ENCODE measurements around the gene NAV1.
"Not testable (repeated sequence)": the region's sequence is repeated elsewhere in the genome, so short reads cannot be mapped to it uniquely, and the experiment has no call there.

Gene NAV1

DNA sequence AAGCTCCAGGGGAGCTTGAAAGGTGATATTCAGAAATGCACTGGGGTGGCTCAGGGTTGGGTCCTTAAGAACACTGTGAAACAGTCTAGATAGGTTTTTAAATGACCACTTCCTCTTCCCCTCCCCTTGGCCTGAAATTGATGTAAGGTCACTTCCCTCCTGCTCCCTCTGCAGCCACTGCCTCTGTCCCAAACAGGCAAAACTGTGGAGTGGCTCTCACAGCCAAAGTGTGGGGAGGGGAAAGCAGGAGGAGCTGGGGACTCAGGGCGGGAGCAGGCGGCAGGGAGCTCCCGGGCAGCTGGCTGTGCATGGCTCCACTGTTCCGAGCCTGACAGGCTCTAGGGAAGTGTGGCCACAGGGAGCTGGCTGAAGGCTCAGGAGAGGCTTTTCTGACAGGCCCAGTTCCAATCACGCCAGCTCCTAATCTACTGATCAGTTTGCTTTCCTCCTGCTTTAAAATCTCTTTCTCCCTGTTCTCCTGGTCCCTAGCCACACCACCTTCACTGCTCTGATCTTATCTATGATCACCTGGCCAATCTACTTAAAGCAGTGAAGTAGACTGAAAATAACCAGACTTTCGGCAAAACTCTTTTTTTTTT is 26.9 kb upstream of the NAV1 start:
- Histone ChIP-seq H2AFZ (ENCODE audit: low read length, unreplicated experiment) (peak overlapping the region; percentile 70), H3K27ac (ENCODE audit: low read depth, low read length) (peak overlapping the region; percentile 69), H3K4me3 (ENCODE audit: low read depth, low read length) (peak overlapping the region; percentile 34; the same call in 1 of the 2 replicates)

DNA sequence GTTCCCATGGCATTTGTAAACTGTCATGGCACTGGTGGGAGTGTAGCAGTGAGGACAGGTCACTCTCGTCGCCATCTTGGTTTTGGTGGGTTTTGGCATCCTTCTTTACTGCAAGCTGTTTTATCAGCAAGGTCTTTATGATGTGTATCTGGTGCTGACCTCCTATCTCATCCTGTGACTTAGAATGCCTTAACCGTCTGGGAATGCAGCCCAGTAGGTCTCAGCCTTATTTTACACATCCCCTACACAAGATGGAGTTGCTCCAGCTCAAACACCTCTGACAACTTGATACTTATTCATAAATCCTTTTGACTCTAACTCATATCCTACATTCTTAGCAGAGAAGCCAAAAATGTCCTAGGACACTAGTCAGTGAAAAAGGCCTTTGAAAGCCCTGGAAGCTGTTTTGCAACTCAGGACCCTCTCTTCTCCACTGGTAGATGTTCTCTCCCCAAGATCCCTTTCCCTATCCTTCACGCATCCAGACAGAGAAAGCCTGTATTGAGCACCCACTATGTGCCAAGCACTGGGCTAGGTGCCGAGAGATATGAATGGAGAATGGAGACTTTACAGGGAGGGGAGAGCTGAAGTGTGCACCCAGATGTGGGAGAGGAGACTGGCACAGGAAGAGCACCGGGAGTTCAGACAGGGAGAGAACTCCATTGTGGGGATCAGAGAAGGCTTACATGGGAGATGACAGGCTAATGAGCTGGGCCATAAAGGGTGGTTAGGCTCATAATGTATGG is 25.3 kb upstream of the NAV1 start:
- Histone ChIP-seq H3K79me2 (ENCODE audit: control insufficient read depth, insufficient read depth, low read length, unreplicated experiment) (no peaks in the 10 kb centered on the region), H3K36me3 (ENCODE audit: insufficient read depth, low read length) (no peaks in the 10 kb centered on the region), H3K27ac (ENCODE audit: low read depth, low read length) (no peak overlapping the region), H3K4me1 (ENCODE audit: control insufficient read depth, insufficient read depth, low read length, unreplicated experiment) (peaks cover 22% of the 10 kb centered on the region), H3K4me3 (ENCODE audit: low read depth, low read length) (no peak overlapping the region), H3K27me3 (ENCODE audit: insufficient read depth, low read length) (no peaks in the 10 kb centered on the region), H2AFZ (ENCODE audit: low read length, unreplicated experiment) (no peak overlapping the region)

More for the DNA sequence above, 26.9 kb upstream of the NAV1 start:
- peaks cover 5% of the 10 kb centered on the region for H3K79me2 ChIP-seq (ENCODE audit: control insufficient read depth, insufficient read depth, low read length, unreplicated experiment)
- peaks cover 29% of the 10 kb centered on the region for H3K4me1 ChIP-seq (ENCODE audit: control insufficient read depth, insufficient read depth, low read length, unreplicated experiment)
- no peaks in the 10 kb centered on the region for H3K27me3 ChIP-seq (ENCODE audit: insufficient read depth, low read length)
- no peaks in the 10 kb centered on the region for H3K36me3 ChIP-seq (ENCODE audit: insufficient read depth, low read length)

DNA sequence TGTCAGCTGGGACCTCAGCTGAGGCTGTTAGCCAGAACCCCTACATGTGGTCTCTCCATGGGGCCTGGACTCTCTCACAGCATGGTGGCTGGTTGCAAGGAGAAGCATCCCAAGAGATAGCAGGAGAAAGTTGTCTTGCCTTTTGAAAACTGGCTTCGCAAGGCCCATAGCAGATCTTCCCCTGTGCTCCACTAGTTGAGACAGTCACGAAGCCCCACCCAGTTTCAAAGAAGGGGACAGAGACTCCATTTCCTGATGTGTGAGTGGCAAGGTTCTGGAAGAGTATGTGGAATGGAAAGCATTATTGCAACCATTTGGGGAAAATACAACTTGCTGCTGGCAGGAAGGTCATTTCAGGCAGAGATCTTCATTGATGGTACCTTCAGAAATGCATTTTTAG is 24.5 kb upstream of the NAV1 start:
- no peak overlapping the region for H2AFZ ChIP-seq (ENCODE audit: low read length, unreplicated experiment)

DNA sequence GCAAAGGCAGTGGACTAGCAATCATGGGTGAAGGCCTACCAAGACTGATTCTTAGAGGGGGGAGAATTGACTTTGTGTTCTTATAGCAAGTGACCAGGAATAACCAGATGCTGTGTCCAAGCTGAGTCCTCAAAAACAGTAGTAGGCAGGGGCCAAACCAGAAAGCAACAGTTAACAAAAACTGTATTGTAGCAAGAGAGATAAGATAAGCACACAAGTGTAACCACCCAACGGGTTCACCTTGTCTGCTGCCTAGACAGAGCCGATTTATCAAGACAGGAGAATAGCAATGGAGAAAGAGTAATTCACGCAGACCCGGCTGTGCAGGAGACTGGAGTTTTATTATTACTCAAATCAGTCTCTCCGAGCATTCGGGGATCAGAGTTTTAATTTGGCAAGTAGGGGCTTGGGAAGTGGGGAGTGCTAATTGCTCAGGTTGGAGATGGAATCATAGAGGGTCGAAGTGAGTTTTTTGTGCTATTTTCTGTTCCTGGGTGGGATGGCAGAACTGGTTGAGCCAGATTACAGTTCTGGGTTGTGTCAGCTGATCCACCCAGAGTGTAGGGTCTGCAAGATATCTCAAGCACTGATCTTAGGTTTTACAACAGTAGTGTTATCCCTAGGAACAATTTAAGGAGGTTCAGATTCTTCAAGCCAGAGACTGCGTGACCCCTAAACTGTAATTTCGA is 23.7 kb upstream of the NAV1 start:
- H3K27me3 ChIP-seq (ENCODE audit: insufficient read depth, low read length), result no peaks in the 10 kb centered on the region
- H3K36me3 ChIP-seq (ENCODE audit: insufficient read depth, low read length), result no peaks in the 10 kb centered on the region
- peaks cover 22% of the 10 kb centered on the region for H3K4me1 ChIP-seq (ENCODE audit: control insufficient read depth, insufficient read depth, low read length, unreplicated experiment)
- H3K4me3 ChIP-seq (ENCODE audit: low read depth, low read length), result no peak overlapping the region
- no peaks in the 10 kb centered on the region for H3K79me2 ChIP-seq (ENCODE audit: control insufficient read depth, insufficient read depth, low read length, unreplicated experiment)
- H3K27ac ChIP-seq (ENCODE audit: low read depth, low read length), result no peak overlapping the region
- H2AFZ ChIP-seq (ENCODE audit: low read length, unreplicated experiment), result no peak overlapping the region

More for the DNA sequence above, 24.5 kb upstream of the NAV1 start:
- Histone ChIP-seq H3K4me1 (ENCODE audit: control insufficient read depth, insufficient read depth, low read length, unreplicated experiment) (peaks cover 22% of the 10 kb centered on the region), H3K27me3 (ENCODE audit: insufficient read depth, low read length) (no peaks in the 10 kb centered on the region), H3K79me2 (ENCODE audit: control insufficient read depth, insufficient read depth, low read length, unreplicated experiment) (no peaks in the 10 kb centered on the region), H3K4me3 (ENCODE audit: low read depth, low read length) (no peak overlapping the region), H3K27ac (ENCODE audit: low read depth, low read length) (no peak overlapping the region), H3K36me3 (ENCODE audit: insufficient read depth, low read length) (no peaks in the 10 kb centered on the region)

DNA sequence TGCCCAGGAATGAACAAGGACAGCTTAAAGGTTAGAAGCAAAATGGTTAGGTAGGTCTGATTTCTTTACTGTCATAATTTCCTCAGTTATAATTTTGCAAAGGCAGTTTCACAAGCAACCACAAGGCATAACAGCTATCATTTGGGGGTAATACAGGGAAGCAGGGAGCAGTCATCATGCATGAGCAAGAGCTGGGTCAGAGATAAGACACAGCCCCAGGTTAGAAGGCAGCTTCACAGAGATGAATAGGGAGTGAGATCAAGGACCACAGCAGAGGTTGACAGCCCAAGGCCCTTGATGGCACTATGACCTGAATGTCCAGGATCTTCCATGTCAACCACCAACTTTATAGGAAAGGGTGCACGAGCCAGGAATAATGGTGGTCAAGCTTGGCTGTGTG is 23.0 kb upstream of the NAV1 start:
- H3K4me1 ChIP-seq (ENCODE audit: control insufficient read depth, insufficient read depth, low read length, unreplicated experiment), result peaks cover 19% of the 10 kb centered on the region
- no peak overlapping the region for H2AFZ ChIP-seq (ENCODE audit: low read length, unreplicated experiment)
- no peak overlapping the region for H3K4me3 ChIP-seq (ENCODE audit: low read depth, low read length)
- no peaks in the 10 kb centered on the region for H3K79me2 ChIP-seq (ENCODE audit: control insufficient read depth, insufficient read depth, low read length, unreplicated experiment)
- no peaks in the 10 kb centered on the region for H3K27me3 ChIP-seq (ENCODE audit: insufficient read depth, low read length)
- H3K27ac ChIP-seq (ENCODE audit: low read depth, low read length), result no peak overlapping the region
- no peaks in the 10 kb centered on the region for H3K36me3 ChIP-seq (ENCODE audit: insufficient read depth, low read length)

DNA sequence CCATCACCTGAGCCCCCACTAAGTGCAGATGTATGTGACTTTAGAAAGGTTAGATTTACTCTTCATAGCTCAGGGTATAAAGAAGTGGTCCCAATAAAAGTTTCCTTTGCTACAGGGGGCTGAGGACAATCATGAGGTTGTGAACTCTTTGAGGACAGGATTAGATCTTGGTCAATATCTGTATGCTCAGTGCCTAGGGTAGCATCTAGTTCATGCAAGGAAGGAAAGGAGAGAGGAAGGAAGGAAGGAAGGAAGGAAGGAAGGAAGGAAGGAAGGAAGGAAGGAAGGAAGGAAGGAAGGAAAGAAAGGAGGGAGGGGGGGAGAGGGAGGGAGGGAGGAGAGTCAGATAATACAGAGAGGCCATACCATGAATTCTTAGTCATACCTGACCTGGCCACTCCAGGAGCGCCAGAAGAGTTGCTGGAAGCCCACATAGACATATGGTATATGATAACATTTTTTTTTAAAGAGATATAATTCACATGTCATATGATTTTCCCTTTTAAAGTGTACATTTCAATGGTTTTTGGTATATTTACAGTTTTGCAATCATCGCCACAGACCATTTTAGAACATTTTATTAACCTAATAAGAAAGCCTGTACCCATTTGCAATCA is 22.3 kb upstream of the NAV1 start:
- Histone ChIP-seq H3K79me2 (ENCODE audit: control insufficient read depth, insufficient read depth, low read length, unreplicated experiment) (no peaks in the 10 kb centered on the region), H3K4me1 (ENCODE audit: control insufficient read depth, insufficient read depth, low read length, unreplicated experiment) (peaks cover 12% of the 10 kb centered on the region), H3K27me3 (ENCODE audit: insufficient read depth, low read length) (no peaks in the 10 kb centered on the region), H2AFZ (ENCODE audit: low read length, unreplicated experiment) (no peak overlapping the region), H3K4me3 (ENCODE audit: low read depth, low read length) (no peak overlapping the region), H3K36me3 (ENCODE audit: insufficient read depth, low read length) (no peaks in the 10 kb centered on the region), H3K27ac (ENCODE audit: low read depth, low read length) (no peak overlapping the region)

DNA sequence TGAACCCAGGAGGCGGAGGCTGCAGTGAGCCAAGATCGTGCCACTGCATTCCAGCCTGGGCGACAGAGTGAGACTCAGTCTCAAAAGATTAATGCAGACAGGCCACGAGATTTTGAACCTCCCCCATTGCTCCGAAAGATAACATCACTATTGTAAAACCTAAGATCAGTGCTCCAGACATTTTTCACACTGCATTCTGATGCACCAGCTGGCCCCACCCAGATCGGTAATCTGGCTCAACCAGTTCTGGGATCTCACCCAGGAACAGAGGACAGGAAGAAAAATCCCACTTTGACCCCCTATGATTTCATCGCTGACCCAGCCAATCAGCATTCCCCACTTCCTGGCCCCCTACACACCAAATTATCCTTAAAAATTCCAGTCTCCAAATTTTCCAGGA is 21.3 kb upstream of the NAV1 start:
- Histone ChIP-seq H3K4me1 (ENCODE audit: control insufficient read depth, insufficient read depth, low read length, unreplicated experiment) (peaks cover 2% of the 10 kb centered on the region), H2AFZ (ENCODE audit: low read length, unreplicated experiment) (no peak overlapping the region), H3K36me3 (ENCODE audit: insufficient read depth, low read length) (no peaks in the 10 kb centered on the region), H3K4me3 (ENCODE audit: low read depth, low read length) (no peak overlapping the region), H3K27ac (ENCODE audit: low read depth, low read length) (no peak overlapping the region), H3K27me3 (ENCODE audit: insufficient read depth, low read length) (no peaks in the 10 kb centered on the region), H3K79me2 (ENCODE audit: control insufficient read depth, insufficient read depth, low read length, unreplicated experiment) (no peaks in the 10 kb centered on the region)

DNA sequence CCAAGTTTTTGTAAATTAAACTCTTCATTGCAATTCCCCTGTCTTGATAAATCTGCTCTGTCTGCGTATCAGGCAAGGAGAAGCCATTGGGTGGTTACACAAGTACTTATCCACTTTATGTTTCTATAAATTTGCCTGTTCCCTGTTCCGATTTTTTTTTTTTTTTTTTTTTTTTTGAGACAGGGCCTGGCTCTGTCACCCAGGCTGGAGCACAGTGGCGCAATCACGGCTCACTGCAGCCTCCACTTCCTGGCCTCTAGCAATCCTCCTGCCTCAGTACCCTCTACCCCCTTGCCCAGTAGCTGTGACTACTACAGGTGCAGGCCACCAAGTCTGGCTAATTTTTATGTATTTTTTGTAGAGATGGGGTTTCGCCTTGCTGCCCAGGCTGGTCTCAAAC is 20.9 kb upstream of the NAV1 start:
- H3K4me1 ChIP-seq (ENCODE audit: control insufficient read depth, insufficient read depth, low read length, unreplicated experiment), result no peaks in the 10 kb centered on the region
- H3K36me3 ChIP-seq (ENCODE audit: insufficient read depth, low read length), result no peaks in the 10 kb centered on the region
- no peak overlapping the region for H2AFZ ChIP-seq (ENCODE audit: low read length, unreplicated experiment)
- H3K79me2 ChIP-seq (ENCODE audit: control insufficient read depth, insufficient read depth, low read length, unreplicated experiment), result no peaks in the 10 kb centered on the region
- H3K4me3 ChIP-seq (ENCODE audit: low read depth, low read length), result no peak overlapping the region
- no peak overlapping the region for H3K27ac ChIP-seq (ENCODE audit: low read depth, low read length)
- no peaks in the 10 kb centered on the region for H3K27me3 ChIP-seq (ENCODE audit: insufficient read depth, low read length)

DNA sequence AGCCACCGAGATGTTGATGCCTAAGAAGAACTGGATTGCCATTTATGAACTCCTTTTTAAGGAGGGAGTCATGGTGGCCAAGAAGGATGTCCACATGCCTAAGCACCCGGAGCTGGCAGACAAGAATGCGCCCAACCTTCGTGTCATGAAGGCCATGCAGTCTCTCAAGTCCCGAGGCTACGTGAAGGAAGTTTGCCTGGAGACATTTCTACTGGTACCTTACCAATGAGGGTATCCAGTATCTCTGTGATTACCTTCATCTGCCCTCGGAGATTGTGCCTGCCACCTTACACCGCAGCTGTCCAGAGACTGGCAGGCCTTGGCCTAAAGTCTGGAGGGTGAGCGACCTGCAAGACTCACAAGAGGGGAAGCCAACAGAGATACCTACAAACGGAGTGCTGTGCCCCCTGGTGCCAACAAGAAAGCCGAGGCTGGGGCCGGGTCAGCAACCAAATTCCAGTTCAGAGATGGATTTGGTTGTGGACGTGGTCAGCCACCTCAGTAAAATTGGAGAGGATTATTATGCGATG is 18.8 kb upstream of the NAV1 start:
- H3K27ac ChIP-seq (ENCODE audit: low read depth, low read length); H3K79me2 ChIP-seq (ENCODE audit: control insufficient read depth, insufficient read depth, low read length, unreplicated experiment); H3K36me3 ChIP-seq (ENCODE audit: insufficient read depth, low read length); H2AFZ ChIP-seq (ENCODE audit: low read length, unreplicated experiment); H3K4me3 ChIP-seq (ENCODE audit: low read depth, low read length); H3K27me3 ChIP-seq (ENCODE audit: insufficient read depth, low read length); H3K4me1 ChIP-seq (ENCODE audit: control insufficient read depth, insufficient read depth, low read length, unreplicated experiment): not testable (repeated sequence)

DNA sequence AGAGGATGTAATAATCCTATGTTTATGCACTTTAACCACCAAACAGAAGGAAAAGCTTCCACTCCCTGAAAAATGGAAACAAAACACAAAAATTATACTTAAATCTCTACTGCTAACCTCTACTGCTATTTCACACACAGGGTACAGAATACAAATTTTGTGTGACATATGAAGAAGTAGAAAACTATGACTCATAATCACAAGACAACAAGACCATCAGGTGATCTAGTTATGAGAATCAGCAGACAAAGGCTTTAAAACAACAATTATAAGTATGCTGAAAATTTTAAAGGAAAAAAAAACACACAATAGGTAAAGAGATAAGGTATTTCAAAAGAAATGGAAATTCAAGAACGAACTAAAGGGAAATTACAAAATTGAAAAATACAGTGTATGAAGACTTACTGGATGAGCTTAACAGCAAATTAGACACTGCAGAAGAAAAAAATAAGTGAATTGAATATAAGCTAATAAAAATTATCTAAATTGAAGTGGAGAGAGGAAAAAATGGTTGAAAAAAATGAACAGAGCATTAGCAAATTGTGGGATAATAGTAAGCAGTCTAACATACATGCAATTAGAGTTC is 13.6 kb upstream of the NAV1 start:
- no peak overlapping the region for H3K27ac ChIP-seq (ENCODE audit: low read depth, low read length)
- no peaks in the 10 kb centered on the region for H3K27me3 ChIP-seq (ENCODE audit: insufficient read depth, low read length)
- H3K4me3 ChIP-seq (ENCODE audit: low read depth, low read length), result no peak overlapping the region
- peaks cover 3% of the 10 kb centered on the region for H3K4me1 ChIP-seq (ENCODE audit: control insufficient read depth, insufficient read depth, low read length, unreplicated experiment)
- no peak overlapping the region for H2AFZ ChIP-seq (ENCODE audit: low read length, unreplicated experiment)
- H3K79me2 ChIP-seq (ENCODE audit: control insufficient read depth, insufficient read depth, low read length, unreplicated experiment), result no peaks in the 10 kb centered on the region
- H3K36me3 ChIP-seq (ENCODE audit: insufficient read depth, low read length), result peaks cover 11% of the 10 kb centered on the region; the same call in 1 of the 2 replicates

Measured in ACC112 (cell line).